NCI-H1092 (cell line): ENCODE data around the gene POLD2.
"Not testable (repeated sequence)": the region's sequence is repeated elsewhere in the genome, so short reads cannot be mapped to it uniquely, and the experiment has no call there.

Experiments
- DNase-seq: peaks from one replicate; lab custom pipeline; 2025; lab: John Stamatoyannopoulos, UW

The POLD2 gene

GRCh38 chr7:44138698-44139097 is 15.3 kb upstream of the POLD2 start:
- DNase-seq: no peak

GRCh38 chr7:44136731-44137130 is 13.4 kb upstream of the POLD2 start:
- DNase-seq: no peak

GRCh38 chr7:44134943-44135628 is 11.7 kb upstream of the POLD2 start:
- no peak for DNase-seq

GRCh38 chr7:44133295-44133694 is 9.9 kb upstream of the POLD2 start:
- no peak for DNase-seq

DNA sequence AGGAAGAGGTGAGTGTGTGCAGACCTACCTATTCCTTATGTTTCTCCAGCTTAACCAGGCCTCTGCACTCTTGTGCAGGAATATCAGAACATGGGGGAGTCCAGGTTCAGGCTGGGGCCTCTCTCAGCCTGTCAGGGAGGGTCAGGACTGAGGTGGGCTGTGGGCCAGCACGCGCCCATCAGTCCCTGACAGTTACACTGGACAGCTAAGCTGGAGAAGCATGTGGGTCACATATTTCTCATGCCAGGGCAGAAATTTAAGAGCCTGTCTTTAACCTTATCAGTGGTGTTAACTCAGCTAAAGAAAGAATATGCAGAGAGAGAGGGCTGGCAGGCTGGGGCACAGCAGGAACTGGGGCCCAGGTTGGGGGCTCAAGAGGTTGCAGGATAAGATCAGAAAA is 8.7 kb upstream of the POLD2 start:
- no peak for DNase-seq

DNA sequence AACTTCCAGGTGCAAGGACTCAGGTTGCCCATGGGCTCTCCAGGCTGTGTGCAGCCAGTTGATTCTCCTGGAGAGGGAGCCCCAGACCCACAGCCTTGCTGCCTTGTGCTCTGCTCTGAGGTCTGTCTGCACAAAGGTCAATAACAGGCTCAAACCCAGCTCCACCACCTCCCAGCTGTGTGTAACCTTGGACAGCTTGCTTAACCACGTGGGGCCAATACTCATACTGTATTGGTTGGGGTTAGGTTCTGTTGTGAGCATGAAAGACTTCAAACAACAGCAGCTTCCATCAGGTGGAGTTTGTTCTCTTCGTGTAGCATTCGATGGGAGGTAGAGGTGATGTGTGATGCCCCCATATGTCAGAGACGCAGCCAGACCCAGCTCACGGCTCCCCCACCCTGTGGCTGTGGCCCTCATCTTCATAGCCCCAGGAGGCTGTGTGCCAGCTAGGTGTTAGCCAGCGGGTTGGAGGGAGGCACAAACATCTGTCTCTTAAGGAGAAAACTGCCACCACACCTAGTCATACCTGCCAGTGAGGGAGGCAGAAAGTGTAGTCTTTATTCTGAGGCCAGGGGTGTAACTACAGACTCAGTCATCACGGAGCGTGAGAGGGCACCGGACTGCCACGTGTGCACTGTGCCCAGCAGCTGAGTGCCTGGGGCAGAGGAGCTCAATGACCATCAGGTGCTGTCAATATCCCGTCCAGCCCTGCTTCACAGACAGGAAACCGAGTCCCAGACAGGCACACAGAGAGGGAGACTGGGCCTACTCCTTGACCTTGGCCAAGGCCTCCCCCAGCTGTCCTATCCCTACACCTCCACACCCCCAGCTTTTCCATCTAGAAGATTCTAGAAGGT is 8.1 kb upstream of the POLD2 start:
- DNase-seq: peak; percentile 16

DNA sequence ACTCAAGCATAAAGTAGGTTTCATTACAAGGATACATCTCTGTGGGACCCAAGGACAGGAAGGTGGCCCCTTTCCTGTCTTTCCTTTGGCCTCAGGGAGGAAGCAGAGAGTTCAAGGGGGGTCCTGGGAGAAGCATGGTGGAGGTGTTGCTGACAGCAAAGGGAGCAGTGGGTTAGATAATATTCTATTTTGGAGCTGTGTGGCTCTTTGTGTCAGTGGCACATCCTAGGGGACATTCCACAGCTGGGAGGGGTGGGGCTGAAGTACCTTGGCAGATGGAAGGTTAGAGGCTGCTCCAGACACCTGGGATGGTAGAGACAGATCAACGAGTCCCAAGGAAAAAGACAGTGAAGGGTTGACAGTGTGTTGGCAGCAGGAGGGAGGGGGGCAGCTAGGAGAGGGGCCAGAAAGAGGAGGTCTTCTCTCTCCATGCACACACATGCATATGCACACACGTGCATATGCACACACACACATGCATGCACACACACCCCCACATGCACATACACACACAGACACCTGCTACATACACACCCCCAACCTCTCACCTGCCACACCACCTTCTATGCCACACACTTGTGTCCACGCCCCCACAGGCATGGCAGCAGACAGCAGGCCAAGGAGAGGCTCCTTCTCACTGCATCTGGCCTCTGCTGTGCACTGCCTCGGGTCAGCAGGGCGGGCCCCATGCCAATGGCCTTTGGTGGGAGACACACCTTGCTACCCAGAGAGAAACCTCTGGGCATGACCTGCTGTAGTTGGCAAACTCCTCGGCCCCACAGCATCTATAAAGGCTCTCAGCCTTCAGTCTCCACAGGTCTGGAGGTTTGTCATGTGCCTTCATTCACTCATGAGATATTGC is 5.6 kb upstream of the POLD2 start:
- DNase-seq: no peak

DNA sequence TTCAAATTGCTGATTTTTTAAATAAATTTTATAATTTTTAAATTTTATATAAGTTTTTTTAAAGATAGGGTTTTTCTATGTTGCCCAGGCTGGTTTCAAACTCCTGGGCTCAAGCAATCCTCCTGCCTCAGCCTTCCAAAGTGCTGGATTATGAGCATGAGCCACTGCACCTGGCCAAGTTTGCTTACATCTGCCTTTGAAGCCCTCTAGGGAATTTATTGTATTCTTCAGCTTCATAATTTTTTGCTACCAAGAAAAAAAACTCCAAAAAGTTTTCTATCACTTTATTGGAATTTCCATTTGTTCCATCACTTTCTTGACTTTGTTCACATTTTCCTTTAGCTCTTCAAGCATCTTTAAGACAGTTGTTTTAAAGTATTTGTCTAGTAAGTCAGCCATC is 3.8 kb upstream of the POLD2 start:
- DNase-seq: no peak

GRCh38 chr7:44126574-44126973 is 3.2 kb upstream of the POLD2 start:
- DNase-seq: not testable (repeated sequence)

DNA sequence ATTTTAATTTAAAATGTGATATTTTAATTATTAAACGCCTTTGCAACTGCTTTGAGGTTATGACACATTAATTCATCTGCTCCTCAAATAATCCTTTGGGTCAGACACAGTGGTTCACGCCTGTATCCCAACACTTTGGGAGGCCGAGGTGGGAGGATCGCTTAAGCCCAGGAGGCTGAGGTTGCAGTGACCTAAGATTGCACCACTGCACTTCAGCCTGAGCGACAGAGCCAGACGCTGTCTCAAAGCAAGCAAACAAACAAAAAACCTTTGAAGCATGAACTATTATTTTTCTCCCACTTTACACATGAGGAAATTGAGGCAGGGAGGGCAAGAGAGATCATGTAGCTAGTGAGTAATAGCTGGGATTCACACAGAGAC is 1.5 kb upstream of the POLD2 start:
- no peak for DNase-seq

GRCh38 chr7:44122529-44122928 is 819 bp downstream of the POLD2 start:
- no peak for DNase-seq

GRCh38 chr7:44121761-44122420 is 1.5 kb downstream of the POLD2 start:
- DNase-seq: no peak

DNA sequence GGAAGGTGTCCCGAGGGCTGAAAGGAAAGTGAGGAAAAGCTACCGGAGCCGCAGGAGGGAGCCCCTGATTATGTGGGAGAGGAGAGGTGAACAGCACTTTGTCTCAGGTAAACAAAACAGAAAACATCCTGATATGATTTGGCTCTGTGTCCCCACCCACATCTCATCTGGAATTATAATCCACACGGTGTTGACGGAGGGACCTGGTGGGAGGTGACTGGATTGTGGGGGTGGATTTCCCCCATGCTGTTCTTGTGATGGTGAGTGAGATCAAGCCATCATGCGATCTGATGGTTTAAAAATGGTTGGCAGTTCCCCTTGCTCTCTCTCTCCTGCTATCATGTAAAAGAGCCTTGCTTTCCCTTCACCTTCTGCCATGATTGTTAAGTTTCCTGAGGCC is 3.0 kb downstream of the POLD2 start:
- DNase-seq: no peak

- no peak for DNase-seq
Observed at GRCh38 chr7:44119829-44120380, 3.4 kb downstream of the POLD2 start.

DNA sequence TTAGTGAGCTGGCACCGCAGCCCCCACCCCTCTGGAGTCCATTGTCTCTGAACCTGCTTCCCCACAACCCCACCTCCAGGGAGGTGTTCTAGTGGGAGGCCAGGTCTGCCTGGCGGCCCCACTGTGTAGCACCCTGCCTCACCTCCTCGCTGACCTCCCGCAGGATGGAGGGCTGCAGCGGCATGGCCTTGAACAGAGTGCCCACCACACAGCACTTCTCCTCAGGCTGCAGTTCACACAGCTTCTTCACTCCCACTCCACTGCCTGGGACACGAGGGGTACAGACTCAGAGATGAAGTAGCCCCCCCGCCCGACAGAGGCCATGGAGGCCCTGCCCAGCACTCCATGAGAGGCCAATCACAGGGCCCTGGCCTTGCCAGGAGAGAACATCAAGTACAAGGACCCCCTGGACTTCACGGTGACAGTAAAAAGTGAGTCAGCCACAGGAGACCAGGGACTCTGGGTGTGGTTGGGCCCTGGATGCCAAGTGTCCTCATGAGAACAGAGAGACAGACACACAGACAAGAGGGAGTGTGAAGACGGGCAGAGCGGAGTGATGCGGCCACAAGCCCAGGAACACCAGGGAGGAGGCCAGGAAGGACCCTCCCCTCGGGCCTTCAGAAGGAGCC is 5.4 kb downstream of the POLD2 start:
- no peak for DNase-seq

DNA sequence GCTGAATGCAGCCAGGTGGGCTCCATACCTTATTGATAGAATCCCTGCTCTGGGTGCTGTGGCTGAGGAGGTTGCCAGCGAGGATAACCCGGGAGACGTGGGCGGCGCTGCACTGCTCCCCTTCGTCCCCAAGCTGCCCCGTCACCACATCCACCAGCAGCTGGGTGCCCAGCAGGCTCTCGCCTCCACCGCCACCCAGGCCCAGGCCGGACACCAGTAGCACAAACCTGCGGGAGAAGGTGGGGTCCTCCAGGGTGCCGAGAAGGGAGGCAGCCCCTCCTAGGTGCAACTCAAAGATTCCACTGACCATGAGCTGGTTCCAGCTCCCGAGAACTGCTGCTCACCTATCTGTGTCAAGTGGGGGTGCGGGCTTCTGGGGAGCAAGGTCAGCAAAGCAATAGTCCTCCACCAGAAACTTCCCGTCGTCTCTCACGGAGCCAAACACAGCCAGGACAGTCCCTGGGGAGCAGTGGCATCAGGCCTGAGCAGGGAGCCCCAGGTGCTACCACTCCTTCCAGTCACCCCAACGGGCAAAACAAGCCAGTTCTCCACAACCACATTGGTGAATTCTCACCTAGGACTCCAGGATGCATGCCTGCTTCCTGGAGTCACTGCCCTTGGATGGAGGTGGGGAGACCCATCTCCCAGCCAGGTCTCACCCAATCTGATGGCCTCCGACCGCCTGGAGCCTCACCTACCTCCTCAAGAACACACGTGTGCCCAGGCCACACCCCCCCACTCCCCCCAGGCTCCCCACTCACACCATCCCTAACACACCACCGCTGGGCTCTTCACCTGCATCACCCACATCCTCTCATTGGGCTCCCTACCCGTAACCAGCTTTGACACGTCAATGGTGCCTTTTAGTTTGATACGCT is 6.3 kb downstream of the POLD2 start:
- DNase-seq: no peak

DNA sequence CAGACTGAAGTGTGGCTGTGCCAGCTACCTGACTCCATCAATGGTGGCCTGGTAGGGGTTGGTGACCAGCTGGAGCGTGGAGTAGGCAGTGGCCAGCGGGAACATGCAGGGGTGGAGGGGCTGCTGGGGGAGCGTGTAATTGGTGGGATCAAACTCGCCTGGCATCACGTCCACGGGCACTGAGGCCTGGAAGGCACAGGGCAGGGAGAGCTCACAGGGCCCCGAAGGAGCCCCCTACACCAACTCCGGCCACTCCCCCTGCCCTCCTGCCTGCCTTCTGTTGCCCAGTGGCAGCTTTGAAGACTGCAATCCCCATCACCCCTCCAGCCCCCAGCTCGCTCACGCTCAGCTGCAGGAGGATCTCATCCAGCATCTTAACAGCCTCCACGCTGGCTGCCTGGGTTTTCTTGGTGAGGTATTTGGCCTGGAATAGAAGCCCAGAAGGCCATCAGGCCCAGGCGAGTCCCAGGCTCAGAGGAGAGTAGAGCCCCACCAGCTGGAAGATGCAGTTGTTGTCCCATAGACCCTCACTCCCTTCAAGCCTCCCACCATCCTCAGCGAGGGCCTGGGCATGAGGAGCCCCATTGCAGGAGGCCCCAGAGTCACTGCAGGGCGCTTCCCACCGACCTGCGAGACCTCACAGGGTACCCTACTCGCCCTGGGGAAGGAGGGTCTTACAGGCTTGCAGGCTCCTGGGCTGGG is 7.1 kb downstream of the POLD2 start:
- DNase-seq: no peak

DNA sequence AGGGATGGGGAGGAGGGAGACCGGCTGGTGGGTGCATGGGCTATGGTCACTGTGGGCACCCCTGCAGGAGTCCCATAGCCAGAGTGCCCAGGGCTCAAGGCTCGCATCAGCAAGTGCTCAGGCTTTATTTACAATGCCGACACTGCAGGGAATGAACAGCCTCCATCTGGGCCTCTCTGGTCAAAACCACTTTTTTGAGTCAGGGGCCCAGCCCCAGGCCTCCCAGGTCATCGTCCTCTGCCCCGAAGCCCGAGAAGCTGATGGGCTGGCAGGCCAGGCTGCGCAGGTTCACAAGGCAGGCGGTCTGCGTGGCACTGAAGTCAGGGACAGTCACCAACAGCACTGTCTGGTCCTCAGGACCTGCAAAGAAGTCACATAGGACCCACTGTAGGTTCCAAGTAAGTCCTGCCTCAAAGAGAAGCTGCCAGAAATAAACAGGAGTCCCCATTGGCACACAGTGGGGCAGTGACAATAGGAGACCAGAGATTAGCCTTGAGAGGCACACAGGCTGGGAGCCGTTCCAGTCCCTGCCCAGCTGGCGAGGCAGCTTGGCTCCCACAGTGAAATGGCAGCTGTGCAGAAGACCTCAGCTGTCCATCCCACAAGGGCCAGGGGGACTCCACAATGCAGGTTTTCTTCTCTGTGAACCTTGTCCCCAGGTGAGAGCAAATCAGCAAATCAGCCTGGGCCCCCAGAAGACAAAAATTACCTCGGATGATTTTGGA is 8.6 kb downstream of the POLD2 start:
- no peak for DNase-seq

GRCh38 chr7:44113764-44114354 is 9.5 kb downstream of the POLD2 start:
- no peak for DNase-seq
